NB4 (cell line): ENCODE results near the gene LEFTY2.

Experiments used
- POLR2A ChIP-seq: IDR thresholded peaks from 2 replicates; pipeline ENCODE4 v1.6.1; 2011; ENCODE audit warnings: mild to moderate bottlenecking; ENCODE audit not compliant: insufficient read length; ENCODE audit errors: extremely low read depth
- TF ChIP-seq, protein P1 (sequence below): IDR thresholded peaks from one replicate; pipeline ENCODE4 v1.5.1; 2012; ENCODE audit warnings: low read depth, low read length
- TF ChIP-seq, protein P2 (sequence below): IDR thresholded peaks from 2 replicates; pipeline ENCODE4 v1.6.1; 2011; ENCODE audit warnings: low read depth, low read length

DNA sequence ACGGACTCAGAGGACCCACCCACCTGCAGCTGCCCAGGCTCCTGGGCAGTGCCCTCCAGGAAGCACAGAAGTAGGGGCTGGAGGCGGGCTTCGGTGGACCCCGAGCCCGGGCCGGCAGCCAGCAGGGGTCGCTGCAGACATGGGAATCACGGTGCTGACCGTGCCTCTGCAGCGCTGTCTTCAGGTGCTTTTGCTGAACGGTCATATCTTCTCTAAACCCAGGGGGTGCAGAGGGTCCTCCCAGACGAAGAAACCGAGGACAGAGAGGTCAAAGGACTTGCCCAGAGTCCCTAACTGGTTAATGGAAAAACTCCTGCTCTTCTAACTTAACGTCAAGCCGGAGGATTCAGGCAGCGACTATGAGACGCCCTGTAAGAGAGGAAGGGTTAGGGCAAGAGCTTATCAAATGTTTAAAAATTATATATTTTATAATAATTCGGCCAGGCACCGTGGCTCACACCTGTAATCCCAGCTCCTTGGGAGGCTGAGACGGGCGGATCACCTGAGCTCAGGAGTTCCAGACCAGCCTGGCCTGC is 21.5 kb upstream of the LEFTY2 start:
- TF ChIP-seq, protein P1, sequence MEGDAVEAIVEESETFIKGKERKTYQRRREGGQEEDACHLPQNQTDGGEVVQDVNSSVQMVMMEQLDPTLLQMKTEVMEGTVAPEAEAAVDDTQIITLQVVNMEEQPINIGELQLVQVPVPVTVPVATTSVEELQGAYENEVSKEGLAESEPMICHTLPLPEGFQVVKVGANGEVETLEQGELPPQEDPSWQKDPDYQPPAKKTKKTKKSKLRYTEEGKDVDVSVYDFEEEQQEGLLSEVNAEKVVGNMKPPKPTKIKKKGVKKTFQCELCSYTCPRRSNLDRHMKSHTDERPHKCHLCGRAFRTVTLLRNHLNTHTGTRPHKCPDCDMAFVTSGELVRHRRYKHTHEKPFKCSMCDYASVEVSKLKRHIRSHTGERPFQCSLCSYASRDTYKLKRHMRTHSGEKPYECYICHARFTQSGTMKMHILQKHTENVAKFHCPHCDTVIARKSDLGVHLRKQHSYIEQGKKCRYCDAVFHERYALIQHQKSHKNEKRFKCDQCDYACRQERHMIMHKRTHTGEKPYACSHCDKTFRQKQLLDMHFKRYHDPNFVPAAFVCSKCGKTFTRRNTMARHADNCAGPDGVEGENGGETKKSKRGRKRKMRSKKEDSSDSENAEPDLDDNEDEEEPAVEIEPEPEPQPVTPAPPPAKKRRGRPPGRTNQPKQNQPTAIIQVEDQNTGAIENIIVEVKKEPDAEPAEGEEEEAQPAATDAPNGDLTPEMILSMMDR, result peak; percentile 72
- TF ChIP-seq POLR2A, result no peak
- TF ChIP-seq, protein P2, sequence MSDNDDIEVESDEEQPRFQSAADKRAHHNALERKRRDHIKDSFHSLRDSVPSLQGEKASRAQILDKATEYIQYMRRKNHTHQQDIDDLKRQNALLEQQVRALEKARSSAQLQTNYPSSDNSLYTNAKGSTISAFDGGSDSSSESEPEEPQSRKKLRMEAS, result no peak
